Measurements from ENCODE around the gene CANT1. TPM values are rescaled to one million over a fixed set of nuclear protein-coding genes. Genes with fewer than 3 reads are reported as not detected.

The CANT1 gene
- total RNA-seq, 4 donors from 2014 or later = 11.2 to 30.1 (median 21.6) TPM

GRCh38 chr17:78976907-78977680 lies 32.5 kb downstream of the CANT1 start:
- WGBS, 2 donors (ENCODE audit: low coverage in 1 of 2) = 80 to 86% methylated on average over 1 of the region's 20 CpGs
- peaks cover 0 to 8% of the 10 kb centered on the region in 2 donors for H3K36me3 ChIP-seq
- no peaks in the 10 kb centered on the region for H3K9me3 ChIP-seq
- no peak for TF ChIP-seq EP300 (IDR thresholded peaks at IDR 0.05)
- TF ChIP-seq POLR2AphosphoS5 (IDR thresholded peaks at IDR 0.05) = no peak
- TF ChIP-seq POLR2A (IDR thresholded peaks at IDR 0.05) = no peak
- TF ChIP-seq CTCF (IDR thresholded peaks at IDR 0.05) = no peak
- no peaks in the 10 kb centered on the region for H3K27me3 ChIP-seq
- ATAC-seq = no peak
- peak overlapping the region in 3 of 4 donors; percentile 79 to 82 (median 81) for H3K27ac ChIP-seq
- peaks cover 0 to 79% (median 53%) of the 10 kb centered on the region in 3 donors for H3K4me1 ChIP-seq
- no peak overlapping the region for H3K4me3 ChIP-seq

GRCh38 chr17:78974635-78975591 lies 34.7 kb downstream of the CANT1 start:
- Histone ChIP-seq H3K27ac (peak overlapping the region in 3 of 4 donors; percentile 79 to 82 (median 81)), H3K27me3 (no peaks in the 10 kb centered on the region), H3K4me1 (peaks cover 0 to 91% (median 58%) of the 10 kb centered on the region in 3 donors), H3K9me3 (no peaks in the 10 kb centered on the region), H3K4me3 (peak overlapping the region in 1 of 2 donors; percentile 32), H3K36me3 (peaks cover 0 to 22% of the 10 kb centered on the region in 2 donors)
- TF ChIP-seq EP300 (IDR thresholded peaks at IDR 0.05) (no peak), CTCF (IDR thresholded peaks at IDR 0.05) (no peak), POLR2A (IDR thresholded peaks at IDR 0.05) (no peak), POLR2AphosphoS5 (IDR thresholded peaks at IDR 0.05) (peak; percentile 37)
- peak; percentile 84 for ATAC-seq
- WGBS, 2 donors (ENCODE audit: low coverage in 1 of 2) = 12 to 36% methylated on average over 8 to 10 of the region's 30 CpGs

- Histone ChIP-seq H3K36me3 (peaks cover 0 to 32% of the 10 kb centered on the region in 2 donors), H3K9me3 (no peaks in the 10 kb centered on the region), H3K27ac (peak overlapping the region in 3 of 4 donors; percentile 79 to 82 (median 81)), H3K4me1 (peaks cover 0 to 82% (median 49%) of the 10 kb centered on the region in 3 donors), H3K27me3 (no peaks in the 10 kb centered on the region), H3K4me3 (no peak overlapping the region)
- WGBS, 2 donors (ENCODE audit: low coverage in 1 of 2) = 77 to 84% methylated on average over 10 to 15 of the region's 23 CpGs
- TF ChIP-seq CTCF (IDR thresholded peaks at IDR 0.05) (no peak), POLR2A (IDR thresholded peaks at IDR 0.05) (no peak), EP300 (IDR thresholded peaks at IDR 0.05) (no peak), POLR2AphosphoS5 (IDR thresholded peaks at IDR 0.05) (no peak)
- no peak for ATAC-seq
Measured at GRCh38 chr17:78973792-78974520, 35.6 kb downstream of the CANT1 start.

- Histone ChIP-seq H3K27ac (peak overlapping the region in 3 of 4 donors; percentile 43 to 82 (median 79)), H3K4me1 (peaks cover 0 to 74% (median 42%) of the 10 kb centered on the region in 3 donors)
- ATAC-seq = no peak
Measured at GRCh38 chr17:78973196-78973595, 36.4 kb downstream of the CANT1 start.

More at GRCh38 chr17:78973196-78973595, 36.4 kb downstream of the CANT1 start:
- Histone ChIP-seq H3K27me3 (no peaks in the 10 kb centered on the region), H3K9me3 (no peaks in the 10 kb centered on the region), H3K36me3 (peaks cover 0 to 39% of the 10 kb centered on the region in 2 donors), H3K4me3 (no peak overlapping the region)
- no peak for TF ChIP-seq EP300 (IDR thresholded peaks at IDR 0.05)
- no peak for TF ChIP-seq POLR2A (IDR thresholded peaks at IDR 0.05)
- no peak for TF ChIP-seq POLR2AphosphoS5 (IDR thresholded peaks at IDR 0.05)
- no peak for TF ChIP-seq CTCF (IDR thresholded peaks at IDR 0.05)
- WGBS, 2 donors (ENCODE audit: low coverage in 1 of 2) = no CpG with 5 or more reads among the region's 11 CpGs
